Transverse colon (tissue), 4 donors: ENCODE data around the gene EYS.

Source experiments
- CTCF ChIP-seq, 5 experiments: fragments of 200-600 bp in 3 of 5; fragments of 450-650 bp in 2 of 5; sonication (generic) in 3 of 5; IDR thresholded peaks; 1 replicate in 2 of 5; 2 replicates in 3 of 5; pipeline ENCODE4 v1.5.1; 2016 to 2017; ENCODE audit warnings: antibody characterized with exemption in 5 of 5, inconsistent platforms in 3 of 5, mild to moderate bottlenecking in 2 of 5, moderate library complexity in 1 of 5
- EP300 ChIP-seq: sonication (generic); formaldehyde crosslinking; IDR thresholded peaks from one replicate; pipeline ENCODE4 v1.6.1; 2017; ENCODE audit warnings: antibody characterized with exemption, low read depth
- POLR2A ChIP-seq: fragments of 450-650 bp; IDR thresholded peaks from one replicate; pipeline ENCODE4 v1.6.1; 2016; ENCODE audit warnings: antibody characterized with exemption, mild to moderate bottlenecking, moderate library complexity
- POLR2AphosphoS5 ChIP-seq, 3 donors: sonication (generic); formaldehyde crosslinking; IDR thresholded peaks; one replicate each; pipeline ENCODE4 v1.6.1; 2016; ENCODE audit warnings: antibody characterized with exemption in 3 of 3

GRCh38 chr6:65191471-65191870 is 515.6 kb downstream of the EYS start:
- TF ChIP-seq POLR2A (no peak), CTCF (IDR thresholded peaks at IDR 0.05) (no peak), EP300 (no peak), POLR2AphosphoS5 (IDR thresholded peaks at IDR 0.05) (no peak)
